ENCODE data around the gene TIMM10. TPM values are rescaled to one million over a fixed set of nuclear protein-coding genes. Genes with fewer than 3 reads are reported as not detected.
"Not testable (repeated sequence)": the region's sequence is repeated elsewhere in the genome, so short reads cannot be mapped to it uniquely, and the experiment has no call there.

Gene TIMM10
- polyA plus RNA-seq, 4 donors, result 45.8 to 59.3 (median 52.2) TPM

- no peak for DNase-seq (ENCODE audit: low read depth in 4 of 4, low spot score in 2 of 4)
These were observed 13.0 kb upstream of the TIMM10 start for GRCh38 chr11:57543593-57543992.

- DNase-seq (ENCODE audit: low read depth in 4 of 4, low spot score in 2 of 4), result no peak
These were observed 12.0 kb upstream of the TIMM10 start for GRCh38 chr11:57542582-57542981.

- DNase-seq (ENCODE audit: low read depth in 4 of 4, low spot score in 2 of 4), result no peak
These were observed 10.6 kb upstream of the TIMM10 start for GRCh38 chr11:57541169-57541568.

GRCh38 chr11:57539342-57539741 lies 8.8 kb upstream of the TIMM10 start:
- no peak for DNase-seq (ENCODE audit: low read depth in 4 of 4, low spot score in 2 of 4)

- DNase-seq (ENCODE audit: low read depth in 4 of 4, low spot score in 2 of 4), result no peak
These were observed 6.5 kb upstream of the TIMM10 start, which contains the start of gene SMTNL1 for GRCh38 chr11:57536947-57537619. TSS of gene SMTNL1 (plus strand) at chr11:57537595. CDS start at chr11:57542643, 5,048 bp downstream.

- DNase-seq (ENCODE audit: low read depth in 4 of 4, low spot score in 2 of 4), result not testable (repeated sequence)
These were observed 3.9 kb upstream of the TIMM10 start for GRCh38 chr11:57534449-57534848.

- DNase-seq (ENCODE audit: low read depth in 4 of 4, low spot score in 2 of 4), result no peak
These were observed 349 bp downstream of the TIMM10 start for GRCh38 chr11:57530215-57530595.

- DNase-seq (ENCODE audit: low read depth in 4 of 4, low spot score in 2 of 4), result no peak
These were observed 1.5 kb downstream of the TIMM10 start for GRCh38 chr11:57529012-57529411.

GRCh38 chr11:57527056-57527631 lies 3.4 kb downstream of the TIMM10 start:
- no peak for DNase-seq (ENCODE audit: low read depth in 4 of 4, low spot score in 2 of 4)

- no peak for DNase-seq (ENCODE audit: low read depth in 4 of 4, low spot score in 2 of 4)
These were observed 7.1 kb downstream of the TIMM10 start for GRCh38 chr11:57523419-57523818.

GRCh38 chr11:57521116-57521515 lies 9.4 kb downstream of the TIMM10 start:
- DNase-seq (ENCODE audit: low read depth in 4 of 4, low spot score in 2 of 4), result no peak

- DNase-seq (ENCODE audit: low read depth in 4 of 4, low spot score in 2 of 4), result no peak
These were observed 14.5 kb downstream of the TIMM10 start for GRCh38 chr11:57516061-57516443.

GRCh38 chr11:57515332-57516060 lies 15.1 kb downstream of the TIMM10 start, which contains the start of gene SLC43A1:
TSS of gene SLC43A1 (minus strand) at chr11:57515702. CDS start at chr11:57514111, 1,591 bp downstream.
- DNase-seq (ENCODE audit: low read depth in 4 of 4, low spot score in 2 of 4), result peak in 1 of 4 donors; percentile 48

GRCh38 chr11:57514538-57515331 lies 15.8 kb downstream of the TIMM10 start:
- DNase-seq (ENCODE audit: low read depth in 4 of 4, low spot score in 2 of 4), result no peak

GRCh38 chr11:57513911-57514537 lies 16.5 kb downstream of the TIMM10 start:
- no peak for DNase-seq (ENCODE audit: low read depth in 4 of 4, low spot score in 2 of 4)

- DNase-seq (ENCODE audit: low read depth in 4 of 4, low spot score in 2 of 4), result no peak
These were observed 17.1 kb downstream of the TIMM10 start for GRCh38 chr11:57513452-57513795.

GRCh38 chr11:57512646-57513451 lies 17.7 kb downstream of the TIMM10 start:
- no peak for DNase-seq (ENCODE audit: low read depth in 4 of 4, low spot score in 2 of 4)

GRCh38 chr11:57511741-57512430 lies 18.7 kb downstream of the TIMM10 start:
- no peak for DNase-seq (ENCODE audit: low read depth in 4 of 4, low spot score in 2 of 4)

All from left renal cortex interstitium (tissue), 4 donors.